ENCODE results near the gene ARID4A. TPM values are rescaled to one million over a fixed set of nuclear protein-coding genes. Genes with fewer than 3 reads are reported as not detected.

ARID4A gene
- total RNA-seq, 4 donors from 2014 or later, result 22.9 to 66.0 (median 26.7) TPM

GRCh38 chr14:58367296-58367695 lies 68.9 kb downstream of the ARID4A start:
- H3K4me1 ChIP-seq, result no peaks in the 10 kb centered on the region
- peaks cover 0 to 82% (median 0%) of the 10 kb centered on the region in 3 donors for H3K36me3 ChIP-seq
- H3K9me3 ChIP-seq, result no peaks in the 10 kb centered on the region
- TF ChIP-seq CTCF (IDR thresholded peaks at IDR 0.05), result no peak
- no peak for TF ChIP-seq POLR2A (IDR thresholded peaks at IDR 0.05)
- no peak overlapping the region for H3K4me3 ChIP-seq
- DNase-seq, result no peak
- H3K27ac ChIP-seq, result no peak overlapping the region
- H3K27me3 ChIP-seq, result no peaks in the 10 kb centered on the region

- no peak for DNase-seq
Observed at GRCh38 chr14:58368956-58369355, 70.6 kb downstream of the ARID4A start.

GRCh38 chr14:58376791-58377190 lies 78.4 kb downstream of the ARID4A start:
- no peaks in the 10 kb centered on the region for H3K9me3 ChIP-seq
- no peak for TF ChIP-seq POLR2A (IDR thresholded peaks at IDR 0.05)
- no peak for TF ChIP-seq CTCF (IDR thresholded peaks at IDR 0.05)
- DNase-seq, result no peak
- peaks cover 0 to 60% (median 0%) of the 10 kb centered on the region in 3 donors for H3K36me3 ChIP-seq
- H3K4me1 ChIP-seq, result no peaks in the 10 kb centered on the region
- no peak overlapping the region for H3K4me3 ChIP-seq
- H3K27me3 ChIP-seq, result no peaks in the 10 kb centered on the region
- no peak overlapping the region for H3K27ac ChIP-seq

More at GRCh38 chr14:58368956-58369355, 70.6 kb downstream of the ARID4A start:
- no peak overlapping the region for H3K4me3 ChIP-seq
- H3K27me3 ChIP-seq, result no peaks in the 10 kb centered on the region
- H3K36me3 ChIP-seq, result peaks cover 0 to 95% (median 0%) of the 10 kb centered on the region in 3 donors
- no peak overlapping the region for H3K27ac ChIP-seq
- no peaks in the 10 kb centered on the region for H3K4me1 ChIP-seq
- TF ChIP-seq CTCF (IDR thresholded peaks at IDR 0.05), result no peak
- TF ChIP-seq POLR2A (IDR thresholded peaks at IDR 0.05), result no peak
- no peaks in the 10 kb centered on the region for H3K9me3 ChIP-seq

DNA sequence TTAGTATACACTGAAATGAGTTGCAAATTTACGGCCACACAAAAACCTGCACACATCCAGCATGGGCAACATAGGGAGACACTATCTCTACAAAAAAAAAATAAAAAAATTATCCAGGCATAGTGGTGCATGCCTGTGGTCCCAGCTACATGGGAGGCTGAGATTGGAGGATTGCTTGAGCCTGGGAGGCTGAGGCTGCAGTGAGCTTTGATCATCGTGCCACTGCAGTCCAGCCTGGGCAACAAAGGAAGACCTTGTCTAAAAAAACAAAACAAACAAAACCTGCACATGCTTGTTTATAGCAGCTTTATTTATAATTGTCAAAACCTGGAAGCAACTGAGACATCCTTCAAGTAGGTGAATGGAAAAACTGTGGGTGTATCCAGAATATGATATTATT lies 92.5 kb downstream of the ARID4A start:
- H3K4me1 ChIP-seq, result peaks cover 0 to 5% (median 0%) of the 10 kb centered on the region in 4 donors
- no peaks in the 10 kb centered on the region for H3K9me3 ChIP-seq
- H3K4me3 ChIP-seq, result no peak overlapping the region
- H3K27ac ChIP-seq, result no peak overlapping the region
- no peak for TF ChIP-seq CTCF (IDR thresholded peaks at IDR 0.05)
- no peak for TF ChIP-seq POLR2A (IDR thresholded peaks at IDR 0.05)
- no peaks in the 10 kb centered on the region for H3K36me3 ChIP-seq
- no peaks in the 10 kb centered on the region for H3K27me3 ChIP-seq
- DNase-seq, result no peak

DNA sequence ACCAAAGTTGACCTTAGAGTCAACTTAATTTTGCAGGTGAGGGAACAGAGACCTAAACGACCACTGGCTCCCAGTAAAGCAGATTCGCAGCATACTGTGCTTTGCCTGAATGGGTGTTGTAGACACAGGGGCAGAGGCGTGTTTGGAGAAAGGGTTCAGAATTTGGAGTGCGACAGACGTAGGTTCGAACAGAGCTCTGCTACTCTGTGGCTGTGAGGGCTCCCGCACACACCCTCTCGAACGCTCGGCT lies 97.1 kb downstream of the ARID4A start:
- DNase-seq, result no peak
- H3K27ac ChIP-seq, result peak overlapping the region; percentile 77 to 87 (median 80)
- H3K27me3 ChIP-seq, result no peaks in the 10 kb centered on the region
- H3K4me3 ChIP-seq, result peak overlapping the region; percentile 55 to 84 (median 71)
- no peaks in the 10 kb centered on the region for H3K36me3 ChIP-seq
- H3K9me3 ChIP-seq, result no peaks in the 10 kb centered on the region
- peaks cover 0 to 5% (median 2%) of the 10 kb centered on the region in 4 donors for H3K4me1 ChIP-seq
- TF ChIP-seq CTCF (IDR thresholded peaks at IDR 0.05) (no peak), POLR2A (IDR thresholded peaks at IDR 0.05) (no peak)
